ENCODE data around the gene MUC12.
"Not testable (repeated sequence)": the region's sequence is repeated elsewhere in the genome, so short reads cannot be mapped to it uniquely, and the experiment has no call there.

DNA sequence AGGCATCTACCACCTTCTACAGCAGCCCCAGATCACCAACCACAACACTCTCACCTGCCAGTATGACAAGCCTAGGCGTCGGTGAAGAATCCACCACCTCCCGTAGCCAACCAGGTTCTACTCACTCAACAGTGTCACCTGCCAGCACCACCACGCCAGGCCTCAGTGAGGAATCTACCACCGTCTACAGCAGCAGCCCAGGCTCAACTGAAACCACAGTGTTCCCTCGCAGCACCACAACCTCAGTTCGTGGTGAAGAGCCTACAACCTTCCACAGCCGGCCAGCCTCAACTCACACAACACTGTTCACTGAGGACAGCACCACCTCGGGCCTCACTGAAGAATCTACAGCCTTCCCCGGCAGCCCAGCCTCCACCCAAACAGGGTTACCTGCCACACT, 29.2 kb downstream of the MUC12 start:
- TF ChIP-seq, protein P1, sequence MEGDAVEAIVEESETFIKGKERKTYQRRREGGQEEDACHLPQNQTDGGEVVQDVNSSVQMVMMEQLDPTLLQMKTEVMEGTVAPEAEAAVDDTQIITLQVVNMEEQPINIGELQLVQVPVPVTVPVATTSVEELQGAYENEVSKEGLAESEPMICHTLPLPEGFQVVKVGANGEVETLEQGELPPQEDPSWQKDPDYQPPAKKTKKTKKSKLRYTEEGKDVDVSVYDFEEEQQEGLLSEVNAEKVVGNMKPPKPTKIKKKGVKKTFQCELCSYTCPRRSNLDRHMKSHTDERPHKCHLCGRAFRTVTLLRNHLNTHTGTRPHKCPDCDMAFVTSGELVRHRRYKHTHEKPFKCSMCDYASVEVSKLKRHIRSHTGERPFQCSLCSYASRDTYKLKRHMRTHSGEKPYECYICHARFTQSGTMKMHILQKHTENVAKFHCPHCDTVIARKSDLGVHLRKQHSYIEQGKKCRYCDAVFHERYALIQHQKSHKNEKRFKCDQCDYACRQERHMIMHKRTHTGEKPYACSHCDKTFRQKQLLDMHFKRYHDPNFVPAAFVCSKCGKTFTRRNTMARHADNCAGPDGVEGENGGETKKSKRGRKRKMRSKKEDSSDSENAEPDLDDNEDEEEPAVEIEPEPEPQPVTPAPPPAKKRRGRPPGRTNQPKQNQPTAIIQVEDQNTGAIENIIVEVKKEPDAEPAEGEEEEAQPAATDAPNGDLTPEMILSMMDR (IDR thresholded peaks at IDR 0.05): not testable (repeated sequence)
- TF ChIP-seq POLR2A (IDR thresholded peaks at IDR 0.05): not testable (repeated sequence)
